Liver (tissue), 9 donors: ENCODE measurements around the gene SMKR1. TPM values are rescaled to one million over a fixed set of nuclear protein-coding genes. Genes with fewer than 3 reads are reported as not detected.

Experiments
- DNase-seq: peaks from one replicate; pipeline ENCODE4 v3.0.0-alpha.2; 2017; ENCODE audit warnings: low spot score
- H3K27ac ChIP-seq, 2 donors: one replicate each; pipeline ENCODE4 v1.7.0; 2013; ENCODE audit warnings: inconsistent platforms in 2 of 2, low read length in 2 of 2, control low read depth in 1 of 2, low read depth in 1 of 2, mild to moderate bottlenecking in 1 of 2
- H3K27me3 ChIP-seq, 4 donors: one replicate each; pipeline versions ENCODE4 v1.6.1 to v1.7.0; 2013; ENCODE audit warnings: low read length in 3 of 4, inconsistent platforms in 1 of 4, mild to moderate bottlenecking in 1 of 4, moderate library complexity in 1 of 4; ENCODE audit not compliant: control insufficient read depth in 4 of 4, insufficient read depth in 4 of 4
- H3K36me3 ChIP-seq, 4 donors: one replicate each; pipeline versions ENCODE4 v1.6.1 to v1.7.0; 2013; ENCODE audit warnings: low read length in 3 of 4, mild to moderate bottlenecking in 3 of 4, low read depth in 1 of 4, moderate library complexity in 1 of 4; ENCODE audit not compliant: control insufficient read depth in 4 of 4, insufficient read depth in 3 of 4
- H3K4me1 ChIP-seq, 4 donors: one replicate each; pipeline versions ENCODE4 v1.6.1 to v1.7.0; 2013; ENCODE audit warnings: low read length in 3 of 4, mild to moderate bottlenecking in 3 of 4, moderate library complexity in 1 of 4; ENCODE audit not compliant: control insufficient read depth in 4 of 4, insufficient read depth in 4 of 4
- H3K4me3 ChIP-seq, 3 donors: one replicate each; pipeline versions ENCODE4 v1.6.1 to v1.7.0; 2013; ENCODE audit warnings: low read length in 3 of 3, control low read depth in 1 of 3, low read depth in 1 of 3, mild to moderate bottlenecking in 1 of 3
- H3K9ac ChIP-seq, 2 donors: one replicate each; pipeline ENCODE4 v1.7.0; 2013; ENCODE audit warnings: low read length in 2 of 2, mild to moderate bottlenecking in 2 of 2, moderate library complexity in 2 of 2, control low read depth in 1 of 2, low read depth in 1 of 2
- H3K9me3 ChIP-seq, 4 donors: one replicate each; pipeline versions ENCODE4 v1.6.1 to v1.7.0; 2013; ENCODE audit warnings: low read length in 3 of 4; ENCODE audit not compliant: control insufficient read depth in 4 of 4
- ATF3 ChIP-seq: IDR thresholded peaks from 2 replicates; pipeline ENCODE4 v1.6.1; 2016; ENCODE audit warnings: antibody characterized with exemption
- EGR1 ChIP-seq, 2 donors: IDR thresholded peaks; 2 replicates each; pipeline ENCODE4 v1.6.1; 2016 to 2018; ENCODE audit warnings: antibody characterized with exemption in 2 of 2, low read depth in 2 of 2
- FOXA1 ChIP-seq: IDR thresholded peaks from 2 replicates; pipeline ENCODE4 v1.6.1; 2016; ENCODE audit warnings: antibody characterized with exemption
- FOXA2 ChIP-seq: IDR thresholded peaks from 2 replicates; pipeline ENCODE4 v1.6.1; 2016; ENCODE audit warnings: antibody characterized with exemption
- GABPA ChIP-seq, 2 donors: IDR thresholded peaks in 1 of 2; conservative IDR thresholded peaks in 1 of 2; 2 replicates each; pipeline ENCODE4 v1.6.1; 2016; ENCODE audit warnings: antibody characterized with exemption in 2 of 2, mild to moderate bottlenecking in 1 of 2, moderate library complexity in 1 of 2
- HNF4A ChIP-seq, 2 donors: conservative IDR thresholded peaks; 2 replicates each; pipeline ENCODE4 v1.6.1; 2016; ENCODE audit warnings: antibody characterized with exemption in 2 of 2, mild to moderate bottlenecking in 2 of 2
- HNF4G ChIP-seq: IDR thresholded peaks from 2 replicates; pipeline ENCODE4 v1.6.1; 2016; ENCODE audit warnings: antibody characterized with exemption
- JUND ChIP-seq, 2 donors: IDR thresholded peaks; 2 replicates each; pipeline ENCODE4 v1.6.1; 2016; ENCODE audit warnings: antibody characterized with exemption in 2 of 2
- MAX ChIP-seq: IDR thresholded peaks from 2 replicates; pipeline ENCODE4 v1.6.1; 2016; ENCODE audit warnings: antibody characterized with exemption
- NR2F2 ChIP-seq: IDR thresholded peaks from 2 replicates; pipeline ENCODE4 v1.6.1; 2016; ENCODE audit warnings: antibody characterized with exemption
- RAD21 ChIP-seq, 2 donors: IDR thresholded peaks; 2 replicates each; pipeline ENCODE4 v1.6.1; 2016; ENCODE audit warnings: antibody characterized with exemption in 2 of 2, mild to moderate bottlenecking in 2 of 2
- RXRA ChIP-seq, 2 donors: IDR thresholded peaks; 2 replicates each; pipeline ENCODE4 v1.6.1; 2017 to 2018; ENCODE audit warnings: antibody characterized with exemption in 2 of 2, mild to moderate bottlenecking in 1 of 2
- SP1 ChIP-seq: IDR thresholded peaks from 2 replicates; pipeline ENCODE4 v1.6.1; 2018; ENCODE audit warnings: antibody characterized with exemption, mild to moderate bottlenecking
- TAF1 ChIP-seq: conservative IDR thresholded peaks from 2 replicates; pipeline ENCODE4 v1.6.1; 2016; ENCODE audit warnings: antibody characterized with exemption, mild to moderate bottlenecking
- YY1 ChIP-seq: IDR thresholded peaks from 2 replicates; pipeline ENCODE4 v1.6.1; 2016; ENCODE audit warnings: antibody characterized with exemption, mild to moderate bottlenecking
- WGBS: extraction: QIAGEN DNeasy Blood & Tissue Kit; methylation state at CpG from one replicate; pipeline ENCODE4 v1.1.7; 2013; 5-methylcytosine and 5-hydroxymethylcytosine counted together
- polyA plus RNA-seq, 2 donors: library from polyadenylated mRNA; stranded (reverse) in 1 of 2; unstranded in 1 of 2; fragments of 200-250 nt in 1 of 2; fragments of >200 nt in 1 of 2; fragmentation: Nextera tagmentation in 1 of 2; extraction: Ambion mirVana in 1 of 2; gene quantifications; one replicate each; pipeline versions ENCODE4 v1.2.1 to v1.2.3, GENCODE V29; 2013 to 2015
- total RNA-seq, 2 donors: library from RNA; depleted of rRNA; stranded (reverse); fragments of >200 nt; gene quantifications; one replicate each; pipeline ENCODE4 v1.2.3, GENCODE V29; 2014
- TF ChIP-seq, protein P1 (sequence below): IDR thresholded peaks from 2 replicates; pipeline ENCODE4 v1.6.1; 2016; ENCODE audit warnings: antibody characterized with exemption
- TF ChIP-seq, protein P2 (sequence below): IDR thresholded peaks from 2 replicates; pipeline ENCODE4 v1.6.1; 2016; ENCODE audit warnings: antibody characterized with exemption, mild to moderate bottlenecking
- TF ChIP-seq, protein P3 (sequence below): fragments of 150-350 bp; IDR thresholded peaks from 2 replicates; pipeline ENCODE4 v1.5.1; 2017; ENCODE audit warnings: improper control_type of control experiment, low read depth, low read length; ENCODE audit not compliant: missing input control
- donor health status: healthy.
- donor health status: healthy.
- donor health status: healthy.
- donor health status: healthy.
- donor health status: healthy.

The SMKR1 gene
- total and polyA plus RNA-seq, 4 donors: not detected

DNA sequence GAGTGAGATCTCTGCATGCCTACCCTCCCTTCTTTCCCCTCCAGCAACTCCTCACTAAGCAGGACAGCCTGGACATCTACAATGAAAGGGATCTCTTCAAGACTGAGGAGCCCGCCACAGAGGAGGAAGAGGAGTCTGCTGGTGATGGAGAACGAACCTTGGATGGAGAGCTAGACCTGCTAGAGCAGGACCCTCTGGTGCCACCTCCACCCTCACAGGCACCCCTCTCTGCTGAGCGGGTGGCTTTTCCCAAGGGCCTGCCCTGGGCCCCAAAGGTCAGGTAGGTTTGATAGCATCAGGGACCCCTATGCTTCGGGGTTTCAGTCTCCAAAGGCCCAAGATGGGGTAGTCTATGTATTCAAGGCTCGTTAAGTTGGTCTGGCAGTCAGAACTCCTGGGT, 44.2 kb upstream of the SMKR1 start:
- WGBS: 95% methylated on average over 5 of the region's 5 CpGs
- H3K36me3 ChIP-seq: no peaks in the 10 kb centered on the region
- no peak overlapping the region for H3K9ac ChIP-seq
- no peaks in the 10 kb centered on the region for H3K27me3 ChIP-seq
- H3K4me1 ChIP-seq: no peaks in the 10 kb centered on the region
- TF ChIP-seq ATF3: no peak
- no peak for TF ChIP-seq YY1
- no peak for TF ChIP-seq RXRA (IDR thresholded peaks at IDR 0.05)
- no peak for TF ChIP-seq JUND (IDR thresholded peaks at IDR 0.05)
- no peak for TF ChIP-seq HNF4G
- TF ChIP-seq HNF4A (conservative IDR thresholded peaks at IDR 0.05): no peak
- TF ChIP-seq, protein P1, sequence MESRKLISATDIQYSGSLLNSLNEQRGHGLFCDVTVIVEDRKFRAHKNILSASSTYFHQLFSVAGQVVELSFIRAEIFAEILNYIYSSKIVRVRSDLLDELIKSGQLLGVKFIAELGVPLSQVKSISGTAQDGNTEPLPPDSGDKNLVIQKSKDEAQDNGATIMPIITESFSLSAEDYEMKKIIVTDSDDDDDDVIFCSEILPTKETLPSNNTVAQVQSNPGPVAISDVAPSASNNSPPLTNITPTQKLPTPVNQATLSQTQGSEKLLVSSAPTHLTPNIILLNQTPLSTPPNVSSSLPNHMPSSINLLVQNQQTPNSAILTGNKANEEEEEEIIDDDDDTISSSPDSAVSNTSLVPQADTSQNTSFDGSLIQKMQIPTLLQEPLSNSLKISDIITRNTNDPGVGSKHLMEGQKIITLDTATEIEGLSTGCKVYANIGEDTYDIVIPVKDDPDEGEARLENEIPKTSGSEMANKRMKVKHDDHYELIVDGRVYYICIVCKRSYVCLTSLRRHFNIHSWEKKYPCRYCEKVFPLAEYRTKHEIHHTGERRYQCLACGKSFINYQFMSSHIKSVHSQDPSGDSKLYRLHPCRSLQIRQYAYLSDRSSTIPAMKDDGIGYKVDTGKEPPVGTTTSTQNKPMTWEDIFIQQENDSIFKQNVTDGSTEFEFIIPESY: no peak
- TF ChIP-seq EGR1 (IDR thresholded peaks at IDR 0.05; ENCODE audit: low read depth in 2 of 2): no peak
- no peak for TF ChIP-seq FOXA1
- no peak for TF ChIP-seq FOXA2
- no peak for TF ChIP-seq RAD21 (IDR thresholded peaks at IDR 0.05)
- TF ChIP-seq GABPA (IDR thresholded peaks at IDR 0.05 in 1 of 2, conservative IDR thresholded peaks at IDR 0.05 in 1 of 2): no peak
- TF ChIP-seq SP1: no peak
- TF ChIP-seq NR2F2: no peak
- TF ChIP-seq, protein P2, sequence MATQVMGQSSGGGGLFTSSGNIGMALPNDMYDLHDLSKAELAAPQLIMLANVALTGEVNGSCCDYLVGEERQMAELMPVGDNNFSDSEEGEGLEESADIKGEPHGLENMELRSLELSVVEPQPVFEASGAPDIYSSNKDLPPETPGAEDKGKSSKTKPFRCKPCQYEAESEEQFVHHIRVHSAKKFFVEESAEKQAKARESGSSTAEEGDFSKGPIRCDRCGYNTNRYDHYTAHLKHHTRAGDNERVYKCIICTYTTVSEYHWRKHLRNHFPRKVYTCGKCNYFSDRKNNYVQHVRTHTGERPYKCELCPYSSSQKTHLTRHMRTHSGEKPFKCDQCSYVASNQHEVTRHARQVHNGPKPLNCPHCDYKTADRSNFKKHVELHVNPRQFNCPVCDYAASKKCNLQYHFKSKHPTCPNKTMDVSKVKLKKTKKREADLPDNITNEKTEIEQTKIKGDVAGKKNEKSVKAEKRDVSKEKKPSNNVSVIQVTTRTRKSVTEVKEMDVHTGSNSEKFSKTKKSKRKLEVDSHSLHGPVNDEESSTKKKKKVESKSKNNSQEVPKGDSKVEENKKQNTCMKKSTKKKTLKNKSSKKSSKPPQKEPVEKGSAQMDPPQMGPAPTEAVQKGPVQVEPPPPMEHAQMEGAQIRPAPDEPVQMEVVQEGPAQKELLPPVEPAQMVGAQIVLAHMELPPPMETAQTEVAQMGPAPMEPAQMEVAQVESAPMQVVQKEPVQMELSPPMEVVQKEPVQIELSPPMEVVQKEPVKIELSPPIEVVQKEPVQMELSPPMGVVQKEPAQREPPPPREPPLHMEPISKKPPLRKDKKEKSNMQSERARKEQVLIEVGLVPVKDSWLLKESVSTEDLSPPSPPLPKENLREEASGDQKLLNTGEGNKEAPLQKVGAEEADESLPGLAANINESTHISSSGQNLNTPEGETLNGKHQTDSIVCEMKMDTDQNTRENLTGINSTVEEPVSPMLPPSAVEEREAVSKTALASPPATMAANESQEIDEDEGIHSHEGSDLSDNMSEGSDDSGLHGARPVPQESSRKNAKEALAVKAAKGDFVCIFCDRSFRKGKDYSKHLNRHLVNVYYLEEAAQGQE: no peak
- TF ChIP-seq TAF1: no peak
- TF ChIP-seq, protein P3, sequence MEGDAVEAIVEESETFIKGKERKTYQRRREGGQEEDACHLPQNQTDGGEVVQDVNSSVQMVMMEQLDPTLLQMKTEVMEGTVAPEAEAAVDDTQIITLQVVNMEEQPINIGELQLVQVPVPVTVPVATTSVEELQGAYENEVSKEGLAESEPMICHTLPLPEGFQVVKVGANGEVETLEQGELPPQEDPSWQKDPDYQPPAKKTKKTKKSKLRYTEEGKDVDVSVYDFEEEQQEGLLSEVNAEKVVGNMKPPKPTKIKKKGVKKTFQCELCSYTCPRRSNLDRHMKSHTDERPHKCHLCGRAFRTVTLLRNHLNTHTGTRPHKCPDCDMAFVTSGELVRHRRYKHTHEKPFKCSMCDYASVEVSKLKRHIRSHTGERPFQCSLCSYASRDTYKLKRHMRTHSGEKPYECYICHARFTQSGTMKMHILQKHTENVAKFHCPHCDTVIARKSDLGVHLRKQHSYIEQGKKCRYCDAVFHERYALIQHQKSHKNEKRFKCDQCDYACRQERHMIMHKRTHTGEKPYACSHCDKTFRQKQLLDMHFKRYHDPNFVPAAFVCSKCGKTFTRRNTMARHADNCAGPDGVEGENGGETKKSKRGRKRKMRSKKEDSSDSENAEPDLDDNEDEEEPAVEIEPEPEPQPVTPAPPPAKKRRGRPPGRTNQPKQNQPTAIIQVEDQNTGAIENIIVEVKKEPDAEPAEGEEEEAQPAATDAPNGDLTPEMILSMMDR: no peak
- TF ChIP-seq MAX: no peak
- H3K4me3 ChIP-seq: no peak overlapping the region
- DNase-seq: no peak
- no peaks in the 10 kb centered on the region for H3K9me3 ChIP-seq
- H3K27ac ChIP-seq: no peak overlapping the region
